ENCODE measurements around the gene DNMT3L. TPM values are rescaled to one million over a fixed set of nuclear protein-coding genes. Genes with fewer than 3 reads are reported as not detected.
"Not testable (repeated sequence)": the region's sequence is repeated elsewhere in the genome, so short reads cannot be mapped to it uniquely, and the experiment has no call there.

DNMT3L gene
- total and polyA plus RNA-seq, 2 experiments from 2014 or later: 0.27 TPM; not detected in 1

DNA sequence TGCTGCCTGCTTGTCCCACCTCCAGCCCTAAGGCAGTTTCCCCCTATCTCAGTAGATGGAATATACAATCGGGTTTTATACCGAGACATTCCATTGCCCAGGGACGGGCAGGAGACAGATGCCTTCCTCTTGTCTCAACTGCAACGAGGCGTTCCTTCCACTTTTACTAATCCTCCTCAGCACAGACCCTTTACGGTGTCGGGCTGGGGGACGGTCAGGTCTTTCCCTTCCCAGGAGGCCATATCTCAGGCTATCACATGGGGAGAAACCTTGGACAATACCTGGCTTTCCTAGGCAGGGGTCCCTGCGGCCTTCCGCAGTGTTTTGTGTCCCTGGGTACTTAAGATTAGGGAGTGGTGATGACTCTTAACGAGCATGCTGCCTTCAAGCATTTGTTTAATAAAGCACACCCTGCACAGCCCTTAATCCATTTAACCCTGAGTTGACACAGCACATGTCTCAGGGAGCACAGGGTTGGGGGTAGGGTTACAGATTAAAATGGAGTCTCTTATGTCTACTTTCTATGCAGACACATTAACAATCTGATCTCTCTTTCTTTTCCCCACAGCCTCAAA, 21.6 kb upstream of the DNMT3L start:
- peaks cover 16% of the 10 kb centered on the region for H3K4me1 Mint-ChIP-seq
- not testable (repeated sequence) for H3K27ac Mint-ChIP-seq

GRCh38 chr21:44282370-44282769, 20.7 kb upstream of the DNMT3L start:
- Histone ChIP-seq H3K4me3 (no peak overlapping the region), H3F3A (replicated peaks; ENCODE audit: low read depth) (no peaks in the 10 kb centered on the region), H2AFZ (no peak overlapping the region; the same call in 1 of the 2 replicates), H3K36me3 (ENCODE audit: insufficient read depth) (no peaks in the 10 kb centered on the region), H3K4me2 (no peak overlapping the region), H3K27me3 (ENCODE audit: insufficient read depth) (peaks cover 11% of the 10 kb centered on the region; the same call in 1 of the 2 replicates), H3K27ac (ENCODE audit: low read depth) (no peak overlapping the region), H4K20me1 (replicated peaks; ENCODE audit: insufficient read depth) (no peaks in the 10 kb centered on the region), H3K9me2 (ENCODE audit: insufficient read depth) (no peaks in the 10 kb centered on the region), H3K4me1 (ENCODE audit: insufficient read depth) (peaks cover 5% of the 10 kb centered on the region), H3K79me2 (replicated peaks; ENCODE audit: insufficient read depth) (no peaks in the 10 kb centered on the region)
- Mint-ChIP-seq H3K9me3 (no peaks in the 10 kb centered on the region), H3K27me3 (ENCODE audit: insufficient read depth, low read depth, poor library complexity) (peaks cover 11% of the 10 kb centered on the region), H3K4me1 (peaks cover 16% of the 10 kb centered on the region), H3K27ac (no peak overlapping the region), H3K4me3 (no peak overlapping the region), H3K36me3 (ENCODE audit: low read depth) (no peaks in the 10 kb centered on the region)
- ATAC-seq: no peak
- no peak for DNase-seq (ENCODE audit: low spot score)
- TF ChIP-seq, protein P1, sequence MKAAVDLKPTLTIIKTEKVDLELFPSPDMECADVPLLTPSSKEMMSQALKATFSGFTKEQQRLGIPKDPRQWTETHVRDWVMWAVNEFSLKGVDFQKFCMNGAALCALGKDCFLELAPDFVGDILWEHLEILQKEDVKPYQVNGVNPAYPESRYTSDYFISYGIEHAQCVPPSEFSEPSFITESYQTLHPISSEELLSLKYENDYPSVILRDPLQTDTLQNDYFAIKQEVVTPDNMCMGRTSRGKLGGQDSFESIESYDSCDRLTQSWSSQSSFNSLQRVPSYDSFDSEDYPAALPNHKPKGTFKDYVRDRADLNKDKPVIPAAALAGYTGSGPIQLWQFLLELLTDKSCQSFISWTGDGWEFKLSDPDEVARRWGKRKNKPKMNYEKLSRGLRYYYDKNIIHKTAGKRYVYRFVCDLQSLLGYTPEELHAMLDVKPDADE (IDR thresholded peaks at IDR 0.05): no peak

More for the DNA sequence above, 21.6 kb upstream of the DNMT3L start:
- not testable (repeated sequence) for H3K9me3 Mint-ChIP-seq; DNase-seq (ENCODE audit: low spot score); H3K79me2 ChIP-seq (replicated peaks; ENCODE audit: insufficient read depth); H3K4me3 Mint-ChIP-seq; H3K4me1 ChIP-seq (ENCODE audit: insufficient read depth); ATAC-seq; H3F3A ChIP-seq (replicated peaks; ENCODE audit: low read depth); H3K36me3 ChIP-seq (ENCODE audit: insufficient read depth); H3K27ac ChIP-seq (ENCODE audit: low read depth); H4K20me1 ChIP-seq (replicated peaks; ENCODE audit: insufficient read depth); H3K27me3 Mint-ChIP-seq (ENCODE audit: insufficient read depth, low read depth, poor library complexity); H3K4me3 ChIP-seq; H3K9me2 ChIP-seq (ENCODE audit: insufficient read depth); H3K4me2 ChIP-seq; H3K36me3 Mint-ChIP-seq (ENCODE audit: low read depth)
- Histone ChIP-seq H3K27me3 (ENCODE audit: insufficient read depth) (peaks cover 11% of the 10 kb centered on the region; the same call in 1 of the 2 replicates), H2AFZ (0 out of 2 replicates have a peak overlapping the region, but pooled peaks have one; percentile 23)

DNA sequence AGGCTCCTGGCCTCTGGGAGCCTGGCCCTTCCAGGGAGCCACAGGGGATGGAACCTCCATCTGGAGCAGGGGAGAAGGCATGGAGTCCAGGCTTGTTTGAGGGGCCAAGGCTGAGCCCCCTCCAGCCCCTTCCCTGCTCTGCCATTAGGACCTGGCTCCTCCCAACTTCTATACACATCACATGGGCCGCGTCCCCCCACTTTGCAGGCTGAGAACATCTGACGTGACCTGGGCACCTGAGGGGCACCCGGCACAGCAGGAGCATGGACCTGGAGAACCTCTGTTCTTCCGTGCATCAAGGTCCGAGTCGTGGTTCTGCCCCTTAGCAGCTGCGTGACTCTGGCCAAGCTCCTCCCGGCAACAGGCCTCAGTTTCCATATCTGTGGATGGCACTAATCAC, 20.1 kb upstream of the DNMT3L start:
- H3K4me3 Mint-ChIP-seq: no peak overlapping the region
- no peak for DNase-seq (ENCODE audit: low spot score)
- H3K27ac Mint-ChIP-seq: no peak overlapping the region
- H4K20me1 ChIP-seq (replicated peaks; ENCODE audit: insufficient read depth): no peaks in the 10 kb centered on the region
- no peaks in the 10 kb centered on the region for H3K79me2 ChIP-seq (replicated peaks; ENCODE audit: insufficient read depth)
- H3F3A ChIP-seq (replicated peaks; ENCODE audit: low read depth): no peaks in the 10 kb centered on the region
- no peak overlapping the region for H3K4me3 ChIP-seq
- H3K36me3 ChIP-seq (ENCODE audit: insufficient read depth): no peaks in the 10 kb centered on the region
- no peaks in the 10 kb centered on the region for H3K9me2 ChIP-seq (ENCODE audit: insufficient read depth)
- no peak overlapping the region for H3K27ac ChIP-seq (ENCODE audit: low read depth)
- peaks cover 11% of the 10 kb centered on the region; the same call in 1 of the 2 replicates for H3K27me3 ChIP-seq (ENCODE audit: insufficient read depth)
- peaks cover 16% of the 10 kb centered on the region for H3K4me1 Mint-ChIP-seq
- H3K4me2 ChIP-seq: no peak overlapping the region
- H3K36me3 Mint-ChIP-seq (ENCODE audit: low read depth): no peaks in the 10 kb centered on the region
- no peak for ATAC-seq
- H3K4me1 ChIP-seq (ENCODE audit: insufficient read depth): peaks cover 5% of the 10 kb centered on the region
- no peaks in the 10 kb centered on the region for H3K9me3 Mint-ChIP-seq
- H3K27me3 Mint-ChIP-seq (ENCODE audit: insufficient read depth, low read depth, poor library complexity): peaks cover 13% of the 10 kb centered on the region
- no peak overlapping the region for H2AFZ ChIP-seq
- TF ChIP-seq STAT1 (IDR thresholded peaks at IDR 0.05; ENCODE audit: unreplicated experiment) (no peak), POLR2AphosphoS5 (IDR thresholded peaks at IDR 0.05; ENCODE audit: low read depth) (no peak), CREB1 (CRISPR knock-in tag; IDR thresholded peaks at IDR 0.05; ENCODE audit: low read depth) (no peak), EZH2phosphoT487 (IDR thresholded peaks at IDR 0.05; ENCODE audit: unreplicated experiment) (no peak), REST (IDR thresholded peaks at IDR 0.05; ENCODE audit: unreplicated experiment) (no peak), ZNF114 (CRISPR knock-in tag; IDR thresholded peaks at IDR 0.05) (no peak)
- TF ChIP-seq, protein P1 (IDR thresholded peaks at IDR 0.05): no peak
- TF ChIP-seq, protein P2, sequence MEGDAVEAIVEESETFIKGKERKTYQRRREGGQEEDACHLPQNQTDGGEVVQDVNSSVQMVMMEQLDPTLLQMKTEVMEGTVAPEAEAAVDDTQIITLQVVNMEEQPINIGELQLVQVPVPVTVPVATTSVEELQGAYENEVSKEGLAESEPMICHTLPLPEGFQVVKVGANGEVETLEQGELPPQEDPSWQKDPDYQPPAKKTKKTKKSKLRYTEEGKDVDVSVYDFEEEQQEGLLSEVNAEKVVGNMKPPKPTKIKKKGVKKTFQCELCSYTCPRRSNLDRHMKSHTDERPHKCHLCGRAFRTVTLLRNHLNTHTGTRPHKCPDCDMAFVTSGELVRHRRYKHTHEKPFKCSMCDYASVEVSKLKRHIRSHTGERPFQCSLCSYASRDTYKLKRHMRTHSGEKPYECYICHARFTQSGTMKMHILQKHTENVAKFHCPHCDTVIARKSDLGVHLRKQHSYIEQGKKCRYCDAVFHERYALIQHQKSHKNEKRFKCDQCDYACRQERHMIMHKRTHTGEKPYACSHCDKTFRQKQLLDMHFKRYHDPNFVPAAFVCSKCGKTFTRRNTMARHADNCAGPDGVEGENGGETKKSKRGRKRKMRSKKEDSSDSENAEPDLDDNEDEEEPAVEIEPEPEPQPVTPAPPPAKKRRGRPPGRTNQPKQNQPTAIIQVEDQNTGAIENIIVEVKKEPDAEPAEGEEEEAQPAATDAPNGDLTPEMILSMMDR (conservative IDR thresholded peaks at IDR 0.05; ENCODE audit: low read depth in 2 of 2): no peak

All from GM23338 (cell line).